Body of pancreas (tissue), 4 donors: Measurements from ENCODE around the gene NT5DC3.

Experiments used
- POLR2A ChIP-seq, 3 donors: fragments of 450-650 bp; IDR thresholded peaks; one replicate each; pipeline ENCODE4 v1.6.1; 2016; ENCODE audit warnings: antibody characterized with exemption in 3 of 3, mild to moderate bottlenecking in 2 of 3
- TF ChIP-seq, protein P1 (sequence below), 7 experiments: fragments of 450-650 bp in 4 of 7; fragments of 200-600 bp in 3 of 7; sonication (generic) in 3 of 7; IDR thresholded peaks; one replicate each; pipeline ENCODE4 v1.5.1; 2016 to 2019; ENCODE audit warnings: antibody characterized with exemption in 7 of 7

- TF ChIP-seq, protein P1, sequence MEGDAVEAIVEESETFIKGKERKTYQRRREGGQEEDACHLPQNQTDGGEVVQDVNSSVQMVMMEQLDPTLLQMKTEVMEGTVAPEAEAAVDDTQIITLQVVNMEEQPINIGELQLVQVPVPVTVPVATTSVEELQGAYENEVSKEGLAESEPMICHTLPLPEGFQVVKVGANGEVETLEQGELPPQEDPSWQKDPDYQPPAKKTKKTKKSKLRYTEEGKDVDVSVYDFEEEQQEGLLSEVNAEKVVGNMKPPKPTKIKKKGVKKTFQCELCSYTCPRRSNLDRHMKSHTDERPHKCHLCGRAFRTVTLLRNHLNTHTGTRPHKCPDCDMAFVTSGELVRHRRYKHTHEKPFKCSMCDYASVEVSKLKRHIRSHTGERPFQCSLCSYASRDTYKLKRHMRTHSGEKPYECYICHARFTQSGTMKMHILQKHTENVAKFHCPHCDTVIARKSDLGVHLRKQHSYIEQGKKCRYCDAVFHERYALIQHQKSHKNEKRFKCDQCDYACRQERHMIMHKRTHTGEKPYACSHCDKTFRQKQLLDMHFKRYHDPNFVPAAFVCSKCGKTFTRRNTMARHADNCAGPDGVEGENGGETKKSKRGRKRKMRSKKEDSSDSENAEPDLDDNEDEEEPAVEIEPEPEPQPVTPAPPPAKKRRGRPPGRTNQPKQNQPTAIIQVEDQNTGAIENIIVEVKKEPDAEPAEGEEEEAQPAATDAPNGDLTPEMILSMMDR (IDR thresholded peaks at IDR 0.05): no peak
- no peak for TF ChIP-seq POLR2A (IDR thresholded peaks at IDR 0.05)
Observed at GRCh38 chr12:103846415-103846814, 5.4 kb upstream of the NT5DC3 start.
